Neuronal stem cell (in vitro differentiated cells): ENCODE data around the gene NHEJ1.
A peak's percentile ranks its signal among the peaks of the same experiment; 100 is the strongest.

Source experiments
- DNase-seq: peaks from one replicate; pipeline ENCODE4 v3.0.0-alpha.2; 2013; ENCODE audit warnings: low spot score
- H2AFZ ChIP-seq: one replicate; pipeline ENCODE4 v1.6.1; 2013; ENCODE audit warnings: mild to moderate bottlenecking, low read length, inconsistent platforms
- H2AK5ac ChIP-seq: 2 replicates; pipeline ENCODE4 v1.6.1; 2013; ENCODE audit warnings: low read depth, mild to moderate bottlenecking, inconsistent platforms, low read length, moderate library complexity, mixed read lengths
- H2BK120ac ChIP-seq: 2 replicates; pipeline ENCODE4 v1.6.1; 2013; ENCODE audit warnings: low read depth, mild to moderate bottlenecking, inconsistent platforms, low read length, moderate library complexity, mixed read lengths
- H2BK12ac ChIP-seq: one replicate; pipeline ENCODE4 v1.6.1; 2013; ENCODE audit warnings: low read length, inconsistent platforms
- H2BK15ac ChIP-seq: 2 replicates; pipeline ENCODE4 v1.6.1; 2013; ENCODE audit warnings: mild to moderate bottlenecking, low read length, inconsistent platforms, mixed read lengths
- H2BK5ac ChIP-seq: one replicate; pipeline ENCODE4 v1.6.1; 2013; ENCODE audit warnings: inconsistent platforms, mild to moderate bottlenecking, low read length, moderate library complexity
- H3K14ac ChIP-seq: one replicate; pipeline ENCODE4 v1.6.1; 2013; ENCODE audit warnings: low read length, inconsistent platforms
- H3K18ac ChIP-seq: 2 replicates; pipeline ENCODE4 v1.6.1; 2013; ENCODE audit warnings: low read length, inconsistent platforms
- H3K23ac ChIP-seq: 2 replicates; pipeline ENCODE4 v1.6.1; 2013; ENCODE audit warnings: low read depth, mild to moderate bottlenecking, mixed read lengths, low read length, inconsistent platforms; ENCODE audit not compliant: poor library complexity
- H3K27ac ChIP-seq: replicated peaks from 3 replicates; pipeline ENCODE4 v1.5.1; 2013; ENCODE audit warnings: low read length, inconsistent platforms
- H3K27me3 ChIP-seq, 3 experiments: 2 replicates each; pipeline ENCODE4 v1.6.1; 2013; ENCODE audit warnings: low read length in 3 of 3, mild to moderate bottlenecking in 2 of 3, inconsistent platforms in 1 of 3, low read depth in 1 of 3, mixed read lengths in 1 of 3, moderate library complexity in 1 of 3; ENCODE audit not compliant: control insufficient read depth in 3 of 3, insufficient read depth in 3 of 3
- H3K36me3 ChIP-seq, 2 donors: replicated peaks in 1 of 2; 2 replicates each; pipeline ENCODE4 v1.6.1; 2013; ENCODE audit warnings: low read length in 2 of 2; ENCODE audit not compliant: control insufficient read depth in 2 of 2, insufficient read depth in 2 of 2
- H3K4ac ChIP-seq: 2 replicates; pipeline ENCODE4 v1.6.1; 2013; ENCODE audit warnings: inconsistent platforms, mild to moderate bottlenecking, low read length, moderate library complexity
- H3K4me1 ChIP-seq, 2 donors: 1 replicate in 1 of 2; 2 replicates in 1 of 2; pipeline ENCODE4 v1.6.1; 2013; ENCODE audit warnings: low read length in 2 of 2, low read depth in 1 of 2; ENCODE audit not compliant: control insufficient read depth in 2 of 2, insufficient read depth in 1 of 2
- H3K4me2 ChIP-seq: one replicate; pipeline ENCODE4 v1.6.1; 2013; ENCODE audit warnings: mild to moderate bottlenecking, low read length, inconsistent platforms; ENCODE audit not compliant: insufficient read depth, poor library complexity, severe bottlenecking
- H3K4me3 ChIP-seq, 2 donors: 2 replicates each; pipeline ENCODE4 v1.5.1; 2013; ENCODE audit warnings: low read length in 2 of 2, mild to moderate bottlenecking in 2 of 2, inconsistent platforms in 1 of 2, moderate library complexity in 1 of 2
- H3K79me1 ChIP-seq: one replicate; pipeline ENCODE4 v1.6.1; 2013; ENCODE audit warnings: low read depth, mild to moderate bottlenecking, inconsistent platforms, low read length, moderate library complexity
- H3K9ac ChIP-seq: one replicate; pipeline ENCODE4 v1.6.1; 2013; ENCODE audit warnings: mild to moderate bottlenecking, low read depth, low read length, inconsistent platforms; ENCODE audit not compliant: poor library complexity
- H3K9me3 ChIP-seq, 2 donors: replicated peaks in 1 of 2; 2 replicates each; pipeline versions ENCODE3 to v1.6.1; 2013; ENCODE audit warnings: low read length in 2 of 2, mild to moderate bottlenecking in 2 of 2, inconsistent platforms in 1 of 2, low read depth in 1 of 2, mixed read lengths in 1 of 2, moderate library complexity in 1 of 2; ENCODE audit not compliant: control insufficient read depth in 2 of 2, insufficient read depth in 1 of 2
- H4K8ac ChIP-seq: one replicate; pipeline ENCODE4 v1.6.1; 2013; ENCODE audit warnings: low read depth, mild to moderate bottlenecking, inconsistent platforms, low read length, moderate library complexity
- H4K91ac ChIP-seq: one replicate; pipeline ENCODE4 v1.6.1; 2013; ENCODE audit warnings: low read length, low read depth, mild to moderate bottlenecking, inconsistent platforms; ENCODE audit not compliant: poor library complexity
- WGBS, 2 donors: extraction: QIAGEN DNeasy Blood & Tissue Kit; methylation state at CpG; one replicate each; pipeline ENCODE4 v1.1.7; 2013; ENCODE audit warnings: missing lambda C conversion rate in 2 of 2, mixed read lengths in 1 of 2; ENCODE audit not compliant: insufficient read length in 2 of 2, insufficient replicate concordance in 1 of 2; ENCODE audit errors: extremely low coverage in 2 of 2; 5-methylcytosine and 5-hydroxymethylcytosine counted together

Gene NHEJ1

GRCh38 chr2:219167997-219168396 is 7.4 kb upstream of the NHEJ1 start:
- Histone ChIP-seq H3K79me1 (no peaks in the 10 kb centered on the region), H3K4me2 (no peak overlapping the region), H3K9ac (no peak overlapping the region), H2AK5ac (no peak overlapping the region), H4K8ac (no peak overlapping the region), H4K91ac (no peak overlapping the region), H3K9me3 (no peaks in the 10 kb centered on the region), H3K23ac (no peak overlapping the region), H3K4ac (no peak overlapping the region), H3K14ac (no peak overlapping the region), H2BK120ac (no peak overlapping the region), H2BK5ac (no peak overlapping the region), H2BK15ac (no peak overlapping the region), H3K36me3 (peaks cover 4 to 15% of the 10 kb centered on the region in 2 donors), H3K4me1 (no peaks in the 10 kb centered on the region), H3K27ac (no peak overlapping the region), H3K18ac (no peak overlapping the region), H2BK12ac (no peak overlapping the region), H3K4me3 (no peak overlapping the region), H3K27me3 (no peaks in the 10 kb centered on the region), H2AFZ (no peak overlapping the region)
- WGBS, 2 donors, result no CpG with 5 or more reads among the region's 5 CpGs
- DNase-seq, result no peak

DNA sequence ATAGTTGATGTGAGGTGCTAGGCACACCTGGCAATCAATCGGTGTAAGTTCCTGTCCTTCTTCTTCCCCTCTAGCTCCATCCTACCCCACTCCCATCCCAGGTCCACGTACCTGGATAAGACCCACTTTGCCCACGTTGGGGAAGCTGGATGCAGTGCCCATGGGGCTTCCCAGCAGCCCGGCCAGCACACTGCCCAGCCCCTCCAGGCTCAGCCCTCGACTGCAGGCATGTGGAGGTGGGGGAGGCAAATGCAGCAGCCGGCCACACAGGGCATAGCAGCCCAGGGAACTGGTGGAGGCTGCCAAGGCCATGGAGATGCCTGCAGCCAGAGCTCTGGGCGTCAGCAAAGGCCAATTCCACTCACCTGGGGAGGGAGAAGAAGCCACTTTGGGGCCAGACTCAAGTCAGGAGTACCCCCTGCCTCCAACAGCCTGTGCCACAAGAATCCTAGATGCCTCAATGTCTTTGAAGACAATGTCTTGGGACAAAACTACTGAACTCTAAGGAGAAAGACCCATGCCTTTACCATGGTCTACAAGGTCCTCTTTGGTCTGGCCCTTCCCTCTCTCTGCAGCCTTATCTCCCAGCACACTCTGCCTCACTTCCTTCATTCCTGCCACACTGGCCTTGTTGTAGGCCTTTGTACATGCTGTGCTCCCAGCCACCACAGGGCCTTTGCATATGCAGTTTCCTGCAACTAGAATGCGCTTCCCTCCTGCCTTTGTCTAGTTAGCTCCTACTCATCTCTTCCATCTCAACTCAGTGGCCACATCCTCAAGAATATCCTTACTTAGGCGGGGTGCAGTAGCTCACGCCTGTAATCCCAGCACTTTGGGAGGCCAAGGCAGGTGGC is 4.7 kb upstream of the NHEJ1 start:
- H3K23ac ChIP-seq, result no peak overlapping the region
- H2AK5ac ChIP-seq, result no peak overlapping the region
- no peaks in the 10 kb centered on the region for H3K79me1 ChIP-seq
- H3K9ac ChIP-seq, result no peak overlapping the region
- whole genome bisulfite sequencing, 2 donors, result no CpG with 5 or more reads among the region's 10 CpGs
- peaks cover 0 to 3% of the 10 kb centered on the region in 2 donors for H3K4me1 ChIP-seq
- H3K4me2 ChIP-seq, result no peak overlapping the region
- H2BK120ac ChIP-seq, result no peak overlapping the region
- no peaks in the 10 kb centered on the region for H3K36me3 ChIP-seq
- no peak overlapping the region for H3K18ac ChIP-seq
- H3K4me3 ChIP-seq, result no peak overlapping the region
- no peaks in the 10 kb centered on the region for H3K9me3 ChIP-seq
- no peak overlapping the region for H2AFZ ChIP-seq
- no peak overlapping the region for H3K14ac ChIP-seq
- no peak overlapping the region for H3K27ac ChIP-seq
- H3K27me3 ChIP-seq, result no peaks in the 10 kb centered on the region
- no peak for DNase-seq
- H2BK5ac ChIP-seq, result no peak overlapping the region
- no peak overlapping the region for H2BK12ac ChIP-seq
- no peak overlapping the region for H3K4ac ChIP-seq
- H2BK15ac ChIP-seq, result no peak overlapping the region
- no peak overlapping the region for H4K8ac ChIP-seq
- H4K91ac ChIP-seq, result no peak overlapping the region

- Histone ChIP-seq H2AK5ac (no peak overlapping the region), H3K27me3 (no peaks in the 10 kb centered on the region), H2BK15ac (no peak overlapping the region), H3K9ac (no peak overlapping the region), H3K27ac (no peak overlapping the region), H2BK12ac (no peak overlapping the region), H3K4me2 (no peak overlapping the region), H2AFZ (no peak overlapping the region), H4K8ac (no peak overlapping the region), H3K14ac (no peak overlapping the region), H3K79me1 (no peaks in the 10 kb centered on the region), H3K4ac (no peak overlapping the region), H3K4me3 (no peak overlapping the region), H2BK120ac (no peak overlapping the region), H3K18ac (no peak overlapping the region), H3K23ac (no peak overlapping the region), H2BK5ac (no peak overlapping the region), H3K36me3 (peaks cover 0 to under 1% of the 10 kb centered on the region in 2 donors), H4K91ac (no peak overlapping the region), H3K9me3 (no peaks in the 10 kb centered on the region), H3K4me1 (peaks cover 5 to 8% of the 10 kb centered on the region in 2 donors)
- DNase-seq, result no peak
- WGBS, 2 donors, result no CpG with 5 or more reads among the region's 6 CpGs
Measured at GRCh38 chr2:219163156-219163555, 2.5 kb upstream of the NHEJ1 start.

- H3K9ac ChIP-seq, result no peak overlapping the region
- no peak overlapping the region for H2BK5ac ChIP-seq
- H3K4me2 ChIP-seq, result peak overlapping the region; percentile 93
- H2AK5ac ChIP-seq, result no peak overlapping the region
- no peaks in the 10 kb centered on the region for H3K27me3 ChIP-seq
- no peaks in the 10 kb centered on the region for H3K79me1 ChIP-seq
- H3K9me3 ChIP-seq, result no peaks in the 10 kb centered on the region
- no peak for DNase-seq
- no peak overlapping the region for H2BK12ac ChIP-seq
- WGBS, 2 donors, result no CpG with 5 or more reads among the region's 4 CpGs
- H3K4me1 ChIP-seq, result peaks cover 5 to 8% of the 10 kb centered on the region in 2 donors
- peak overlapping the region; percentile 98 for H2AFZ ChIP-seq
- no peak overlapping the region for H3K27ac ChIP-seq
- no peak overlapping the region for H4K8ac ChIP-seq
- no peak overlapping the region for H2BK15ac ChIP-seq
- no peak overlapping the region for H3K14ac ChIP-seq
- no peak overlapping the region for H2BK120ac ChIP-seq
- H4K91ac ChIP-seq, result no peak overlapping the region
- H3K36me3 ChIP-seq, result peaks cover 0 to 18% of the 10 kb centered on the region in 2 donors
- no peak overlapping the region for H3K4ac ChIP-seq
- H3K23ac ChIP-seq, result no peak overlapping the region
- peak overlapping the region in 1 of 2 donors; percentile 66 for H3K4me3 ChIP-seq
- H3K18ac ChIP-seq, result no peak overlapping the region
Measured at GRCh38 chr2:219161097-219161496, 482 bp upstream of the NHEJ1 start.
